GM20431 (cell line): ENCODE data around the gene HEXIM1.

ENCODE experiments used
- in situ Hi-C: fragments of 300-500 bp; cut with MseI, MboI; formaldehyde crosslinking; loops from one replicate; pipeline ENCODE4 v1.15.0; 2020; ENCODE audit warnings: low sequenced_read_pairs; ENCODE audit not compliant: unreplicated experiment

Gene HEXIM1

DNA sequence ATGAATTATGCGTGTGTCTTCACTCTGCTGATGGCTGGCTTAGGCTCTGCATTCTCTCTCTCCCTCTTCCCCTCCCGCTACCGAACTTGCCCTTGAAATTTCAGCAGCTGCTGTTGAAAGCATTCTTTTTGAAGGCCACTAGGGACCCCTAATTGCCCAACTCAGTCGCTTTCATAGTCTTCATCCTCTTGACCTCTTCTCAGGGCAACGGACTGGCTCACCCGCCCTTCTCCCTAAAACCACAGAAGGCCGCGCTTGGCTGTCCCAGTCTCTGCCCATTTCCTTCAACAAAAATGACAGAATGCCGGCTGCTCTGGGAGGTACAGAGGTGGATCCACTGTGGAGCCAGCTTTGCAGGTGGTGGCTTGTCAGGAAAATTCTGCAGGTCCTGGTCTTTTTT is 52.4 kb downstream of the HEXIM1 start:
- in situ Hi-C loops = no loop called here

DNA sequence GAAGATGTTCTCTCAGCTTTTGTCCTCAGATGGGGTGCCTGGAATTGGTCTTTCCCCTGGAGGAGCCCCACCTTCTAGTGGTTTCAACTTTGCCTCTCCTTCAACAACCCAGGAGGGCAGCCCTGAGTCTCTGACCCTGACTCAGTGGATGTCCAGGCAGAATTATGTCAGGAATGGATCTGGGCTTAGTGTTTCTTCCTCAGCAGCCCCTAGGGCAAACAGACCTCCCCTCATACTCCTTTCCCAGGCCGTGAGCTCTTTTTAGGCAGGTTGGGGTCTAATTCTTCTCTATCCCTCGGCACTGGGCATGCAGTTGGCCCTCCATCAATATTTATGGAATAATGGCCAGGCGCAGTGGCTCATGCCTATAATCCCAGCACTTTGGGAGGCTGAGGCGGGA is 53.2 kb downstream of the HEXIM1 start:
- in situ Hi-C loops = no loop called here
